ENCODE measurements around the gene FRRS1L. TPM values are rescaled to one million over a fixed set of nuclear protein-coding genes. Genes with fewer than 3 reads are reported as not detected.

Gene FRRS1L
- total RNA-seq, 4 donors from 2014 or later: 0.40 to 0.96 (median 0.64) TPM; not detected in 1

GRCh38 chr9:109190151-109190550 is 23.1 kb upstream of the FRRS1L start:
- H3K9me3 ChIP-seq: no peaks in the 10 kb centered on the region
- no peaks in the 10 kb centered on the region for H3K4me1 ChIP-seq
- no peak for DNase-seq
- H3K36me3 ChIP-seq: no peaks in the 10 kb centered on the region
- intact Hi-C loops (cut with DNase I; ENCODE audit: low total_unique reads) (no loop called here), in situ Hi-C loops (cut with MboI; ENCODE audit: low pct_ligation_motif_present in 1 of 4, low pct_unique_long_range_greater_than_20kb in 1 of 4, low sequenced_read_pairs in 3 of 4) (loop anchor here in 1 of 4 donors (10.0 kb wide), 1 partner anchor 135 kb away; the partner anchor contains the start of gene EPB41L4B)
- no peak for TF ChIP-seq EP300 (IDR thresholded peaks at IDR 0.05; ENCODE audit: low read depth)
- no peaks in the 10 kb centered on the region for H3K27me3 ChIP-seq
- WGBS, 2 donors (ENCODE audit: low coverage in 1 of 2): 75% methylated on average over 1 of the region's 1 CpG; no CpG with 5 or more reads in 1 of the 2 donors
- no peak overlapping the region for H3K4me3 ChIP-seq
- H3K27ac ChIP-seq: no peak overlapping the region

- Histone ChIP-seq H3K4me1 (no peaks in the 10 kb centered on the region), H3K27ac (no peak overlapping the region), H3K36me3 (no peaks in the 10 kb centered on the region), H3K9me3 (no peaks in the 10 kb centered on the region), H3K27me3 (no peaks in the 10 kb centered on the region), H3K4me3 (no peak overlapping the region)
- 40 to 72% methylated on average over 1 to 9 of the region's 9 CpGs for WGBS, 2 donors (ENCODE audit: low coverage in 1 of 2)
- intact Hi-C loops (cut with DNase I; ENCODE audit: low total_unique reads) (no loop called here), in situ Hi-C loops (cut with MboI; ENCODE audit: low pct_ligation_motif_present in 1 of 4, low pct_unique_long_range_greater_than_20kb in 1 of 4, low sequenced_read_pairs in 3 of 4) (no loop called here)
- DNase-seq: no peak
- no peak for TF ChIP-seq CTCF (IDR thresholded peaks at IDR 0.05)
- no peak for TF ChIP-seq POLR2A (IDR thresholded peaks at IDR 0.05)
- no peak for TF ChIP-seq EP300 (IDR thresholded peaks at IDR 0.05; ENCODE audit: low read depth)
- TF ChIP-seq POLR2AphosphoS5 (IDR thresholded peaks at IDR 0.05): no peak
Measured at GRCh38 chr9:109186857-109187520, 19.9 kb upstream of the FRRS1L start.

GRCh38 chr9:109182940-109183798 is 16.1 kb upstream of the FRRS1L start:
- H3K27ac ChIP-seq: no peak overlapping the region
- intact Hi-C loops (cut with DNase I; ENCODE audit: low total_unique reads) (no loop called here), in situ Hi-C loops (cut with MboI; ENCODE audit: low pct_ligation_motif_present in 1 of 4, low pct_unique_long_range_greater_than_20kb in 1 of 4, low sequenced_read_pairs in 3 of 4) (no loop called here)
- no peaks in the 10 kb centered on the region for H3K36me3 ChIP-seq
- peak in 4 of 5 experiments; percentile 31 to 48 (median 42) for TF ChIP-seq CTCF (IDR thresholded peaks at IDR 0.05)
- no peak for TF ChIP-seq POLR2AphosphoS5 (IDR thresholded peaks at IDR 0.05)
- 47 to 58% methylated on average over 2 to 13 of the region's 13 CpGs for WGBS, 2 donors (ENCODE audit: low coverage in 1 of 2)
- H3K9me3 ChIP-seq: no peaks in the 10 kb centered on the region
- no peak overlapping the region for H3K4me3 ChIP-seq
- no peaks in the 10 kb centered on the region for H3K27me3 ChIP-seq
- DNase-seq: peak; percentile 30
- H3K4me1 ChIP-seq: no peaks in the 10 kb centered on the region

GRCh38 chr9:109182550-109182939 is 15.5 kb upstream of the FRRS1L start:
- 86 to 87% methylated on average over 8 to 9 of the region's 9 CpGs for WGBS, 2 donors (ENCODE audit: low coverage in 1 of 2)
- H3K36me3 ChIP-seq: no peaks in the 10 kb centered on the region
- no peak for DNase-seq
- in situ Hi-C loops (cut with MboI; ENCODE audit: low pct_ligation_motif_present in 1 of 4, low pct_unique_long_range_greater_than_20kb in 1 of 4, low sequenced_read_pairs in 3 of 4) (no loop called here), intact Hi-C loops (cut with DNase I; ENCODE audit: low total_unique reads) (no loop called here)
- no peak for TF ChIP-seq POLR2AphosphoS5 (IDR thresholded peaks at IDR 0.05)
- no peak for TF ChIP-seq CTCF (IDR thresholded peaks at IDR 0.05)
- TF ChIP-seq POLR2A (IDR thresholded peaks at IDR 0.05): no peak
- no peak for TF ChIP-seq EP300 (IDR thresholded peaks at IDR 0.05; ENCODE audit: low read depth)
- no peaks in the 10 kb centered on the region for H3K9me3 ChIP-seq
- no peaks in the 10 kb centered on the region for H3K27me3 ChIP-seq
- no peak overlapping the region for H3K4me3 ChIP-seq
- no peaks in the 10 kb centered on the region for H3K4me1 ChIP-seq
- H3K27ac ChIP-seq: no peak overlapping the region
